ENCODE results near the gene MAB21L3.

DNA sequence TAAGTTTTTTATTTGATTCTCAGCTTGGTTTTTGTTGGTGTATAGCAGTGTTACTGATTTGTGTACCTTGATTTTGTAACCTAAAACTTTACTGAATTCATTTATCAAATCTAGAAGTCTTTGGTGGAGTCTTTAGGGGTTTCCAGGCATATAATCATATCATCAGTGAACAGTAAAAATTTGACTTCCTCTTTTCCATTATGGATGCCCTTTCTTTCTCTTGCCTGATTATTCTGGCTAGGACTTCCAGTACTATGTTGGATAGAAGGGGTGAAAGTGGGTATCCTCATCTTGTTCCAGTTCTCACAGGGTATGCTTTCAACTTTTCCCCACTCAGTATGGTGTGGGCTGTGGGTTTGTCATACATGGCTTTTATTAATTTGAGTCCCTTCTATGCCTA lies 23.6 kb upstream of the MAB21L3 start:
- TF ChIP-seq, protein P1, sequence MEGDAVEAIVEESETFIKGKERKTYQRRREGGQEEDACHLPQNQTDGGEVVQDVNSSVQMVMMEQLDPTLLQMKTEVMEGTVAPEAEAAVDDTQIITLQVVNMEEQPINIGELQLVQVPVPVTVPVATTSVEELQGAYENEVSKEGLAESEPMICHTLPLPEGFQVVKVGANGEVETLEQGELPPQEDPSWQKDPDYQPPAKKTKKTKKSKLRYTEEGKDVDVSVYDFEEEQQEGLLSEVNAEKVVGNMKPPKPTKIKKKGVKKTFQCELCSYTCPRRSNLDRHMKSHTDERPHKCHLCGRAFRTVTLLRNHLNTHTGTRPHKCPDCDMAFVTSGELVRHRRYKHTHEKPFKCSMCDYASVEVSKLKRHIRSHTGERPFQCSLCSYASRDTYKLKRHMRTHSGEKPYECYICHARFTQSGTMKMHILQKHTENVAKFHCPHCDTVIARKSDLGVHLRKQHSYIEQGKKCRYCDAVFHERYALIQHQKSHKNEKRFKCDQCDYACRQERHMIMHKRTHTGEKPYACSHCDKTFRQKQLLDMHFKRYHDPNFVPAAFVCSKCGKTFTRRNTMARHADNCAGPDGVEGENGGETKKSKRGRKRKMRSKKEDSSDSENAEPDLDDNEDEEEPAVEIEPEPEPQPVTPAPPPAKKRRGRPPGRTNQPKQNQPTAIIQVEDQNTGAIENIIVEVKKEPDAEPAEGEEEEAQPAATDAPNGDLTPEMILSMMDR (IDR thresholded peaks at IDR 0.05) = no peak
- TF ChIP-seq POLR2AphosphoS5 (IDR thresholded peaks at IDR 0.05) (no peak), POLR2A (IDR thresholded peaks at IDR 0.05; ENCODE audit: low read depth) (no peak), EP300 (IDR thresholded peaks at IDR 0.05) (no peak)

Data from esophagus muscularis mucosa (tissue), 4 donors.